ENCODE results near the gene ARHGAP25.

Gene ARHGAP25

GRCh38 chr2:68791914-68792313, 57.3 kb downstream of the ARHGAP25 start:
- peaks cover 18% of the 10 kb centered on the region for H3F3A ChIP-seq (ENCODE audit: control insufficient read depth, insufficient read depth)
- no peaks in the 10 kb centered on the region for H3K9me2 ChIP-seq (replicated peaks; ENCODE audit: control insufficient read depth, low read length)
- H3K27ac ChIP-seq (ENCODE audit: low read depth, low read length) = peak overlapping the region; percentile 82
- H3K4me3 ChIP-seq (ENCODE audit: low read length) = 0 out of 2 replicates have a peak overlapping the region, but pooled peaks have one; percentile 0
- peak overlapping the region; percentile 60 for H3K4me2 ChIP-seq (ENCODE audit: low read length)
- H3K36me3 ChIP-seq (ENCODE audit: control insufficient read depth, low read length) = peaks cover 71% of the 10 kb centered on the region
- no peaks in the 10 kb centered on the region for H4K20me1 ChIP-seq (ENCODE audit: control insufficient read depth, insufficient read depth, low read depth, low read length)
- TF ChIP-seq, protein P1, sequence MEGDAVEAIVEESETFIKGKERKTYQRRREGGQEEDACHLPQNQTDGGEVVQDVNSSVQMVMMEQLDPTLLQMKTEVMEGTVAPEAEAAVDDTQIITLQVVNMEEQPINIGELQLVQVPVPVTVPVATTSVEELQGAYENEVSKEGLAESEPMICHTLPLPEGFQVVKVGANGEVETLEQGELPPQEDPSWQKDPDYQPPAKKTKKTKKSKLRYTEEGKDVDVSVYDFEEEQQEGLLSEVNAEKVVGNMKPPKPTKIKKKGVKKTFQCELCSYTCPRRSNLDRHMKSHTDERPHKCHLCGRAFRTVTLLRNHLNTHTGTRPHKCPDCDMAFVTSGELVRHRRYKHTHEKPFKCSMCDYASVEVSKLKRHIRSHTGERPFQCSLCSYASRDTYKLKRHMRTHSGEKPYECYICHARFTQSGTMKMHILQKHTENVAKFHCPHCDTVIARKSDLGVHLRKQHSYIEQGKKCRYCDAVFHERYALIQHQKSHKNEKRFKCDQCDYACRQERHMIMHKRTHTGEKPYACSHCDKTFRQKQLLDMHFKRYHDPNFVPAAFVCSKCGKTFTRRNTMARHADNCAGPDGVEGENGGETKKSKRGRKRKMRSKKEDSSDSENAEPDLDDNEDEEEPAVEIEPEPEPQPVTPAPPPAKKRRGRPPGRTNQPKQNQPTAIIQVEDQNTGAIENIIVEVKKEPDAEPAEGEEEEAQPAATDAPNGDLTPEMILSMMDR (IDR thresholded peaks at IDR 0.05; ENCODE audit: low read depth, low read length, poor library complexity, severe bottlenecking) = no peak
- no peak for TF ChIP-seq EZH2phosphoT487 (IDR thresholded peaks at IDR 0.05; ENCODE audit: borderline replicate concordance, low read length)
- peaks cover 26% of the 10 kb centered on the region for H3K79me2 ChIP-seq (ENCODE audit: control insufficient read depth, low read length)
- peaks cover 92% of the 10 kb centered on the region for H3K4me1 ChIP-seq (ENCODE audit: control insufficient read depth, low read length)
- no peaks in the 10 kb centered on the region for H3K27me3 ChIP-seq (ENCODE audit: control insufficient read depth, low read length)
- H3K9me3 ChIP-seq (ENCODE audit: control insufficient read depth, insufficient read depth, low read length) = no peaks in the 10 kb centered on the region

GRCh38 chr2:68792751-68793150, 58.1 kb downstream of the ARHGAP25 start:
- H3K36me3 ChIP-seq (ENCODE audit: control insufficient read depth, low read length) = peaks cover 71% of the 10 kb centered on the region
- 0 out of 2 replicates have a peak overlapping the region, but pooled peaks have one; percentile 82 for H3K27ac ChIP-seq (ENCODE audit: low read depth, low read length)
- H3K9me3 ChIP-seq (ENCODE audit: control insufficient read depth, insufficient read depth, low read length) = no peaks in the 10 kb centered on the region
- H4K20me1 ChIP-seq (ENCODE audit: control insufficient read depth, insufficient read depth, low read depth, low read length) = no peaks in the 10 kb centered on the region
- H3K9me2 ChIP-seq (replicated peaks; ENCODE audit: control insufficient read depth, low read length) = no peaks in the 10 kb centered on the region
- H3F3A ChIP-seq (ENCODE audit: control insufficient read depth, insufficient read depth) = peaks cover 18% of the 10 kb centered on the region
- peaks cover 83% of the 10 kb centered on the region for H3K4me1 ChIP-seq (ENCODE audit: control insufficient read depth, low read length)
- H3K4me3 ChIP-seq (ENCODE audit: low read length) = no peak overlapping the region
- H3K79me2 ChIP-seq (ENCODE audit: control insufficient read depth, low read length) = peaks cover 27% of the 10 kb centered on the region
- TF ChIP-seq, protein P1 (IDR thresholded peaks at IDR 0.05; ENCODE audit: low read depth, low read length, poor library complexity, severe bottlenecking) = no peak
- TF ChIP-seq EZH2phosphoT487 (IDR thresholded peaks at IDR 0.05; ENCODE audit: borderline replicate concordance, low read length) = no peak
- H3K4me2 ChIP-seq (ENCODE audit: low read length) = peak overlapping the region; percentile 24; the same call in 1 of the 2 replicates
- no peaks in the 10 kb centered on the region for H3K27me3 ChIP-seq (ENCODE audit: control insufficient read depth, low read length)

DNA sequence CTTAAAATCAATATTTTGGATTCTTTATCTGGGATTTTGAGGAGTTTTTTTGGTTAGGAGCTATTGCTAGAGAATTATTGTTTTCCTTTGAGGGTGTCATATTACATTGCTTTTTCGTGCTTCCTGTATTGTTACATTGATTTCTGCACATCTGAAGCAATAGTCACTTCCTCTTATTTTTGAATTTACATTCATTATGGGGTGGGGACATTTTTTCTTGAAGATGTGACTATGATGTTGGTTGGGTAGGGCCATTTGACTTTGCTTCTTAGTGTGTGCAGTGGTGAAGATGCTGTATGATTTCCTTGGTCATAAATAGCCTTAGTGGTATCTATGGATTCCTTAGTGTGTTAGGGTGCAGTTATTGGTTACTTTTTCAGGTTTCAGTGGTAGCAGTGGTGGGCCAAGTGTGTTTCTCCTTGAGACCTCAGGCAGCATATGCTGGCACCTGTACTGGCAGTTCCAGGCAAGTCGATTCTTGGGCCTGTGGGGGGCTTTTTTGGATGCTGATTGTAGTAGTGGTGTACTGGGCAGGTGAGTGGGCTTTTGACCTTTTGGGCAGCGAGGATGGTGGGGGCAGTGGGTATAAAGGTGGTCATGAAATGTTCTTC, 61.8 kb downstream of the ARHGAP25 start:
- H3K36me3 ChIP-seq (ENCODE audit: control insufficient read depth, low read length) = peaks cover 62% of the 10 kb centered on the region
- peak overlapping the region; percentile 50 for H3K4me2 ChIP-seq (ENCODE audit: low read length)

More for the DNA sequence above, 61.8 kb downstream of the ARHGAP25 start:
- Histone ChIP-seq H3K27me3 (ENCODE audit: control insufficient read depth, low read length) (no peaks in the 10 kb centered on the region), H3K27ac (ENCODE audit: low read depth, low read length) (no peak overlapping the region), H3K79me2 (ENCODE audit: control insufficient read depth, low read length) (peaks cover 27% of the 10 kb centered on the region), H3K9me2 (replicated peaks; ENCODE audit: control insufficient read depth, low read length) (no peaks in the 10 kb centered on the region), H3K4me1 (ENCODE audit: control insufficient read depth, low read length) (peaks cover 47% of the 10 kb centered on the region), H3K4me3 (ENCODE audit: low read length) (peak overlapping the region; percentile 25), H3K9me3 (ENCODE audit: control insufficient read depth, insufficient read depth, low read length) (no peaks in the 10 kb centered on the region), H4K20me1 (ENCODE audit: control insufficient read depth, insufficient read depth, low read depth, low read length) (no peaks in the 10 kb centered on the region), H3F3A (ENCODE audit: control insufficient read depth, insufficient read depth) (peaks cover 12% of the 10 kb centered on the region)
- TF ChIP-seq, protein P1 (IDR thresholded peaks at IDR 0.05; ENCODE audit: low read depth, low read length, poor library complexity, severe bottlenecking) = no peak
- no peak for TF ChIP-seq EZH2phosphoT487 (IDR thresholded peaks at IDR 0.05; ENCODE audit: borderline replicate concordance, low read length)
